ENCODE data around the gene MPZL1.

DNA sequence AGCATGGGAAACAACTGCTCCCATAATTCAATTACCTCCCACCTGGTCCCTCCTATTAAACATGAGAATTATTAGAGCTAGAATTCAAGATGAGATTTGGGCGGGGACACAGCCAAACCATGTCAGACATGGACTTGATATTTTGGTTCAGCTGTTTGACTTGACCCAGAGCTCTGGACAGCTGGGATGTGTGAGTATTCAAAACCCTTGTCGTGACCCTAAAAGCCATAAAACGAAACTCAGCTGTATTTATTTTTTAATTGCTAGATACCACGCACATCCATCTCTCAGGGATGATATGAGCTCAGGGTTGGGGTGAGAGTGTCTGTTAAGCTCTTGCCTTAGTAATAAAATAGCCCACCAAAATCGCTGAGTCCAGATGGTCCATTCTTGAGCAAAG is 46.3 kb upstream of the MPZL1 start:
- TF ChIP-seq, protein P1, sequence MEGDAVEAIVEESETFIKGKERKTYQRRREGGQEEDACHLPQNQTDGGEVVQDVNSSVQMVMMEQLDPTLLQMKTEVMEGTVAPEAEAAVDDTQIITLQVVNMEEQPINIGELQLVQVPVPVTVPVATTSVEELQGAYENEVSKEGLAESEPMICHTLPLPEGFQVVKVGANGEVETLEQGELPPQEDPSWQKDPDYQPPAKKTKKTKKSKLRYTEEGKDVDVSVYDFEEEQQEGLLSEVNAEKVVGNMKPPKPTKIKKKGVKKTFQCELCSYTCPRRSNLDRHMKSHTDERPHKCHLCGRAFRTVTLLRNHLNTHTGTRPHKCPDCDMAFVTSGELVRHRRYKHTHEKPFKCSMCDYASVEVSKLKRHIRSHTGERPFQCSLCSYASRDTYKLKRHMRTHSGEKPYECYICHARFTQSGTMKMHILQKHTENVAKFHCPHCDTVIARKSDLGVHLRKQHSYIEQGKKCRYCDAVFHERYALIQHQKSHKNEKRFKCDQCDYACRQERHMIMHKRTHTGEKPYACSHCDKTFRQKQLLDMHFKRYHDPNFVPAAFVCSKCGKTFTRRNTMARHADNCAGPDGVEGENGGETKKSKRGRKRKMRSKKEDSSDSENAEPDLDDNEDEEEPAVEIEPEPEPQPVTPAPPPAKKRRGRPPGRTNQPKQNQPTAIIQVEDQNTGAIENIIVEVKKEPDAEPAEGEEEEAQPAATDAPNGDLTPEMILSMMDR (IDR thresholded peaks at IDR 0.05): no peak
- no peak for TF ChIP-seq POLR2A (IDR thresholded peaks at IDR 0.05)
